GM06990 (cell line): ENCODE data around the gene INVS.

Source experiments
- DNase-seq: peaks from one replicate; pipeline ENCODE4 v3.0.0-alpha.2; 2011; ENCODE audit not compliant: insufficient read length; ENCODE audit errors: extremely low read depth
- H3K27me3 ChIP-seq: replicated peaks from 2 replicates; pipeline ENCODE4 v1.6.0; 2011; ENCODE audit warnings: low read length; ENCODE audit not compliant: control insufficient read depth, insufficient read depth
- H3K36me3 ChIP-seq: 2 replicates; pipeline ENCODE4 v1.5.1; 2011; ENCODE audit warnings: low read length; ENCODE audit not compliant: control insufficient read depth, insufficient read depth
- H3K4me3 ChIP-seq: replicated peaks from 2 replicates; pipeline ENCODE4 v1.5.1; 2011; ENCODE audit warnings: low read depth, mild to moderate bottlenecking, control low read depth, low read length
- CTCF ChIP-seq: IDR thresholded peaks from 2 replicates; pipeline ENCODE4 v1.5.1; 2011; ENCODE audit warnings: low read length, control low read depth, mild to moderate bottlenecking, inconsistent platforms; ENCODE audit not compliant: insufficient read depth, poor library complexity, severe bottlenecking

Gene INVS

GRCh38 chr9:100281676-100282387 is 182.8 kb downstream of the INVS start:
- no peak overlapping the region for H3K4me3 ChIP-seq
- H3K27me3 ChIP-seq, result no peaks in the 10 kb centered on the region
- TF ChIP-seq CTCF, result no peak
- H3K36me3 ChIP-seq, result no peaks in the 10 kb centered on the region; the same call in none of the 2 replicates
- no peak for DNase-seq

- H3K27me3 ChIP-seq, result no peaks in the 10 kb centered on the region
- no peaks in the 10 kb centered on the region; the same call in none of the 2 replicates for H3K36me3 ChIP-seq
- no peak overlapping the region for H3K4me3 ChIP-seq
- no peak for TF ChIP-seq CTCF
- no peak for DNase-seq
These were observed 183.3 kb downstream of the INVS start for GRCh38 chr9:100282388-100282719.

GRCh38 chr9:100284247-100284646 is 185.2 kb downstream of the INVS start:
- Histone ChIP-seq H3K4me3 (no peak overlapping the region), H3K27me3 (no peaks in the 10 kb centered on the region), H3K36me3 (no peaks in the 10 kb centered on the region; the same call in none of the 2 replicates)
- DNase-seq, result no peak
- no peak for TF ChIP-seq CTCF

GRCh38 chr9:100285080-100285479 is 186.0 kb downstream of the INVS start:
- Histone ChIP-seq H3K4me3 (no peak overlapping the region), H3K27me3 (no peaks in the 10 kb centered on the region), H3K36me3 (no peaks in the 10 kb centered on the region; the same call in none of the 2 replicates)
- TF ChIP-seq CTCF, result no peak
- DNase-seq, result no peak

- no peak for DNase-seq
- TF ChIP-seq CTCF, result no peak
- no peaks in the 10 kb centered on the region for H3K27me3 ChIP-seq
- H3K4me3 ChIP-seq, result no peak overlapping the region
- H3K36me3 ChIP-seq, result no peaks in the 10 kb centered on the region; the same call in none of the 2 replicates
These were observed 186.6 kb downstream of the INVS start for GRCh38 chr9:100285601-100286000.

- no peak for TF ChIP-seq CTCF
- H3K36me3 ChIP-seq, result no peaks in the 10 kb centered on the region; the same call in 1 of the 2 replicates
These were observed 187.2 kb downstream of the INVS start for GRCh38 chr9:100286257-100286656.

More at GRCh38 chr9:100286257-100286656, 187.2 kb downstream of the INVS start:
- no peaks in the 10 kb centered on the region for H3K27me3 ChIP-seq
- DNase-seq, result no peak
- no peak overlapping the region for H3K4me3 ChIP-seq
